NCI-H345 treated with DMSO at 0.1 percent for 48 hours (cell line): ENCODE data around the gene SOX6.
"Not testable (repeated sequence)": the region's sequence is repeated elsewhere in the genome, so short reads cannot be mapped to it uniquely, and the experiment has no call there.

Experiments used
- DNase-seq: peaks from one replicate; lab custom pipeline; 2025; ENCODE audit not compliant: unreplicated experiment; lab: John Stamatoyannopoulos, UW

Gene SOX6

DNA sequence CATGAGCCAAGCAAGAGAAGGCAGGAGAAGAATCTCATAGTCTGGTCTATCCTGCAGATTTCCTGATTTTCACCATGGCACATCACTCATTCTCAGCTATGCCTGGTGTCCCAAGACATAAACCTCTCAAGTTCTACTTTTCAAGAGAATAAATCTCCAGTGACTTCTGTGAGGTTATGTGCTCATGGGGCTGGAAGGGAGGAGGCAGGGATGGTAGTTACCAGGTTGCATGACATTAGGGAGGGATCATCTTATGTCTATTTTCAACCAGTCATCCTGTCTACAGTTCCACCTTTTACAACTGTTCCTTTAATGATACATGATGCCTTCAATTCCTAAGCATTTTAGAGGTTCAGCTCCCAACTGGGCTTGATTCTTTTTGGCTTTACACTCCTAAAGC is 297.7 kb downstream of the SOX6 start:
- DNase-seq: no peak

DNA sequence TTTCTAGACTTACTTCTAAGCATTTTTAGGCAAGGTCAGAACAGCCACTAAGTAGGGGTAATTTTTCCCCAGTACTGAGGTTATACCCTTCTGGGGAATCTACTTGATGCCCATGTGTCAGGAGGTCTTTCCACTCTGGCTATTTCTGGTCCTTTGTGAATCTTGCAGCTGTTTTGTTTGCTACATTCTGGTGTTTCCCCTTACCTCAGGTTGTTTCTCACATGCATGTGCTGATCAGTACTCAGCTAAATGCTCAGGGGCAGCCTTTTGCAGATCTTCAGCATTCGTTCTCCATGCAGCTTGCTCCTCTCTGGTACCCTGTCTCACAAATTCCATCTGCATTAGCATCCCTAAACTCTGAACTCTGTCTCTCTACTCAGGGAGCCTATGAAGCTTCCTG is 303.6 kb downstream of the SOX6 start:
- DNase-seq: no peak

DNA sequence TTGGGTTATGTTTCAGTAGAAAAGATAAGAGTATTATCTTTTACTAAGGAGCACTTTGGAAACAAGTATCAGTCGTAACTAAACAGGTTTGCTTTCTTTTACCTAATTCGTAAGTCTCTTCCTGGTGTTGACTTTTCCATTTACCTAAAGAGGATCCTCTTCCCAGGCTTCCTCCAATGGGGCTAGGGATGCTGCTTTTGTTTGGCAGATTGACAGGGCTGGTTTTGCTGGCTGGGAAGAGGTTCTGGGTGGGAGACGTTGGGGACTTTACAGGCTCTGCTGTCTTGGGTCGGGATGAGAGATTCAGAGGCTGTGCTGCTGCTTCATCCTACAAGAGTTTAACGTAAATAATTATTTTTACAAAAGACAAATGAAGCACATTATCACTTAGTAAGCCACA is 306.7 kb downstream of the SOX6 start:
- no peak for DNase-seq

DNA sequence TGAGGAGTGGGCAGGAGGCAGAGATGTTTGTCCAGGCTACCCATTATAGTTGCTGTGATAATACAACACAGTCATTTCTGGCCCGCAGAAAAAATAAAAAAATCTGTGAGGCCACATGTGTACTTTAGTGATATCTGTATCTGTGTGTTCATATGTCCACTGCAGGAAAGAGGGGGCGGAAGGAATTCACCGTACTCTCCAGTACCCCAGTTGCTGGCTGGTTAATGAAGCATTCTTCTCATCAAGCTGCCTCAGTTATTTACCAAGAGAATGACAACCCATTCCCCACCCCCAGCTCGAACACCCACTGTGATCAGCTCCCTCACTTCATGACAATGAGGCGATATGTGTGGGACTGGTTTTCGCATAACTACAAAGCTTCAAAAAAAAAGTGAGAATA is 309.3 kb downstream of the SOX6 start:
- no peak for DNase-seq

DNA sequence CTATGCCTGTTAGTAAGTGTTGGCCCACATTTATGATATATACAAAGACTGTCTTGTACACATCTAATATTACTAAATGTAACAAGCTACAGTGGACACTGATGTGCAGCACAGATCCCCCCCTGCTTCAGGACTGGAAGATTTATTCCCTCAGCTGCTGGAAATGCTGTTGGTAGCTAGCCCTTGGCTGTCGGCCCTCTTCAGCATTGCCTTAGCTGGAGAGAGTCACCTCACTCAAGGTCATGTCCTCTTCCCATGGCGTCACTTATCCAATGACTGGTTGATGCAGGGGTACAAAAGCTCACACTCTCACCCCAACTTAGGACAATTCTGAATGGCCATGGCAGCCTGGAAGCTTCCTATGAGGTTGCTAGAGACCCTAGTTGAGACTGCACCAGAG is 312.7 kb downstream of the SOX6 start:
- no peak for DNase-seq

DNA sequence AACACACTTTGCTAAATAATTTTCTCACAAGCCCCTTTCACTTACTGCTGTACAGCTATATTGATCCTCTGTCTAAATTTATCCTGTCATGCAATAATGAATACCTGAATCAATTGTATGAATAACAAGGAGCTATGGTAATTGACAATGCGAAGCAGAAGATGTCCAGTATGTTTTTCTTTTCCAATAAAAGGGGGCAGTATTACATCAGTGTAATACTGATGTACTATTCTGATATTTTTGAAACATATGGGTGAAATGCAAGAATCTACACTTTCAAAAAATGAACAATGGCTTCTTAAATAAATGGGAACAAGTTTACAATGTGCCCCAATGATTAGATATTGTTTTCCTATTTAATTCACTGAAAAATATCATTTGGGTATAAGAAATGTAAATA is 315.1 kb downstream of the SOX6 start:
- no peak for DNase-seq

DNA sequence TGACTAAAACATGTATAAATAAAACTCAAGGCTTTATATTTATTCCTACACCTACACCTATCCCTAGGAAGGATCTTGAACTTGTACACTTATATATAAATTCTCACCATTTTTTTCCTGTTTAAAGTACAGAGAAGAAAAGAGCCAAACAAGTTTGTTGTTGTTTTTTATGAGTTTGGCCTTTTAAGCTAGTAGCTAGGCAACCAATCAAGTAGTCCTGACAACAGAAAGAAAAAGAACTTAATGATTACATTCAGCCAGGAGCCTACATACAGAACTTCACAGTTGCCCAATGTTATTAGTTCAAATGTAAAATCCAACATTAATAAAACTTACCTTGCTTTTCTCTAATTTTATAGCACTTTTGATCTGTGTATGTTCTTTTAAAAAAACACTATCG is 316.2 kb downstream of the SOX6 start:
- DNase-seq: no peak

DNA sequence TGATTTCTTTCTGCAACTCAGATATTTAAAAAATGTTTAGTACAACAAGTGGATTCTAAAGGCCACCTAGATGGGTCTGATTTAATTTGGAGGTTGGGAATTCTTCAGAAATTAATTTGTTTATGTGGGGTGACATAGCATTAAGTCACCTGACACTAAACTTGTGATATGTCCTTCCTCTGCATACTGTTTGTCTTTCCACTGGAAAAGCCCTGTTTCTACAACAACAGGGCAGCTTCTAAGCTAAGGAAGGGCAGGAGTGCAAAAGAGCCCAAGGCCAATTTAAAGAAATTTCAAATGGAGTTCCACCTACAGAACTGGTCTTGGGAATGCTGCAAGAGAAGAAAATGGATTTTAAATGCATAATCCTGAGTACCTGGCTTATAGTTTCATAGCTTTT is 319.2 kb downstream of the SOX6 start:
- DNase-seq: no peak

DNA sequence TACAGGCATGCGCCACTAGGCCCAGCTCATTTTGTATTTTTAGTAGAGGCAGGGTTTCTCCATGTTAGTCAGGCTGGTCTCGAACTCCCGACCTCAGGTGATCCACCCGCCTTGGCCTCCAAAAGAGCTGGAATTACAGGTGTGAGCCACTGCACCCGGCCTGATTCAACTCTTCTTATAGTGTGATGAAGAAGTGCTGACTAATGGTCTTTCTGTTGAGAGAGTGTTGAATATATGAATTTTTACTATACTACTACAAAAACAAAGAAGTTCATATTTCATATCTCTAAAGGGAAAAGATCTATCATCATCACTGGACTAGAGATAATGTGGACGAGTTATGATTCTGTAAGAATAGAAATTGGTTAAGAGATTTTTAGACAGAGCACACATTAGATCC is 320.1 kb downstream of the SOX6 start:
- DNase-seq: no peak

DNA sequence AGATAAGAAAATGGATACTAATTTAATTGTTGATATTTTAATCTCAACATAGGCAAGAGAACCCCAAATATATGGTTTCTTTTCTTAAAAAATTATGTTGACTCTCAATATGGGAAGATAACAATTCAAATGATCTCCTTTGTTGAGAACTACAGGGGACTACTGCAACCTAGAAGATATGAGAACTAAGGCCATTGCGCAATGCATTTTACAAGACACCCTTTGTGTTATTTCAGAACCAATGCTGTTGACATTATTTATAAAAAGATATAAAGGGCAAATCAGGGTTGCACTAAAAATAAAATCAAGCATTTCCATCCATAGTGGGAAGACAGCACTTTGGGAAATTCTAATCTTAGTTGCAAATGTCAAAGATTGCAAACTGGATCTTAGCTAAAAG is 322.3 kb downstream of the SOX6 start:
- no peak for DNase-seq

DNA sequence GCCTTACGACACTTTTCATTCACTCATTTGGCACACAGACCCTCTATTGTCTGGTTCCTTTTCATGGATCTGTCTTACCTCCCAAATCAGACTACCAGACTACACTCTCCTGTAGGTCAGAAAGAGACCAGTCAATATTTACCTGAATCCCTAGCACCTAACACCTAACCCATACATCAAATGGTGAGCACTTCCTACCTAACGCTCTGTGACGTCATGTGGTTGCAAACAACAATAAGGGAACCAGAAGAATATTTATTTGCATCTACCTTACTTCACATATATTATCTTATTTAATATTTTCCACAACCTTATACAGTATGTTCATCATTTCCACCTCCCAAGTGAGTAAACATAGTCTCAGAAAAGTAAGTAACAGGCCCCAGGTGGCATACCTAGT is 323.4 kb downstream of the SOX6 start:
- DNase-seq: no peak

DNA sequence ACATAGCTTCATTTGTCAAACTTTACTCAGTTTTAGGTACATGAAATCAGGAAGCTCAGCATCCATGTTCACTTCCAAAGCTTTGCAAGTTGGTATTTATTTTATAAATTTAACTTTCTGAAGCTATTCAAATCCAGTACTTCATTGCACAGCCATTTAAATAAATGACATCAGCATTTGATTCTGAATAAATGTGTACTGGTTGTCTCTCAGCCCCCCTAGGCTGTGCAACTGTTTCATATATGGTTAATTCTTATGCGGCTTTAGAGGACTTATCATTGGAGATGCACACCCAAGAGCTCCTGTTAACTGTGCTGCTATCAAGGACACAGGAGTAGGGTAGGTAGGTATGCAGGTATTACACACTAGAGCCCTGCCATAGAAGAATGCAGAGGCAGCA is 325.1 kb downstream of the SOX6 start:
- DNase-seq: no peak

DNA sequence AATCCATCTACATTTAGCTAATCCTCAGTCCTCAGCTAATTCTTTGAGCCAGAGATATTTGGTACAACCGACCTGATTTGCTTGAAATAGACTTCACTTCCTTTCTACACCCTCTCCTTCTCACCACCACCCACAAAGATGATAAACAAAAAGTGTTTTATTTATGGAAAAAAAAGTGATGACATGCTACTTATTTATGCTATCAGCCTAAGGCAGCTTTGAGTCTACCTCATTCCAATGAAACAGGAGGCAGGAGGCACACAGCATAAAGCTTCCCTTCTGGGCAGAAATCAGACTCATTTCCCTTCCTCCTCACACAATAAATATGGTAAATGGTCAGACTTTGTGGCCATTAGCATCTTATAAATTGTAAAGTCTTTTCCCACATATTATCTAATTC is 325.7 kb downstream of the SOX6 start:
- DNase-seq: no peak

DNA sequence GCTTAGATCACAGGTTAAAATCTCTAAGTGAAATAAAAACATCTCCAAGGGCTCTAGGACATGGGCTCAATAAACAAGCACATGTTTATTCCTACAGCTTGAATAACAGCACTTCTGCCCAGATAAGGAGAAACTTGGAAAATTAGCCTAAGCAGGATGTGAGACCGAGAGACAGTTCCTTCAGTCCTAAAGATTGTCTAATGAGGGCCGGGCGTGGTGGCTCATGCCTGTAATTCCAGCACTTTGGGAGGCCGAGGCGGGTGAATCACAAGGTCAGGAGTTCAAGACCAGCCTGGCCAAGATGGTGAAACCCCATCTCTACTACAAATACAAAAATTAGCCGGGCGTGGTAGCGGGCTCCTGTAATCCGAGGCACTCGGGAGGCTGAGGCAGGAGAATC is 327.2 kb downstream of the SOX6 start:
- not testable (repeated sequence) for DNase-seq

DNA sequence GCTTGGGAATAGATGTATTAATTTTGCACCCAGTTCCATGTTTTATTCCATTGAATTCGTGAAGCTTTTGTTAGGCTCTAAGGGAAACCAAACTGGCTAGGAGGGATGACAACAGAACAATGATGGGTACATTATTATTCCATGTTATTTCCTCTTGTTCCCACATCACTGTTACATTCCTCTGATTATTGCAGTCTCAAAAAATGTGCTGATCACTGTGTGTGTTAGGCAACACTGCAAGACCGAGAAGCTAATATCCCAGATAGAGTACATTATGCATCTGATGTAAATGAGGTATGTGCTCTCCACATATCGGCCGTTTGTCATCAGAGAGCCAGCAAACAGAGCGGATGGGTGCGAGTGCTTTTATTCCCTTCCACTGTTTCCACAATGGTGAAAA is 327.9 kb downstream of the SOX6 start:
- no peak for DNase-seq

DNA sequence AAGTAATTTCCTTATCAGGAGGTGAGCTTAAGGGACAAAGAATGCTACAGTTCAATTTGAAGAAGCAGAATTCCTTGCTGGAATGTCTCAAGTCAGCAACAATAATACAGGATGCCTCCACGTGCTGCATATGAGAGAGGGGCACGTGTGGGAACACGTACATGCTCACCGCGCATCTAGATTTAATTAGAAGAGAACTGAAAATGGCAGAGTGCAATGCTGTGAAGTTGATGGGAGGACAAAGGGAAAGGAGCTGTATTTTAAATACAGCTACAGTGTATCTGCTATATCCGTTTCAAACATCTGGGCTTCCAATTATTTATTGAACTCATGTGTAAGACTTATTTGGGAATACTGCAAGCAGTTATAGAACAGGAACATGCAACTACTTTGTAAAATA is 328.7 kb downstream of the SOX6 start:
- no peak for DNase-seq

DNA sequence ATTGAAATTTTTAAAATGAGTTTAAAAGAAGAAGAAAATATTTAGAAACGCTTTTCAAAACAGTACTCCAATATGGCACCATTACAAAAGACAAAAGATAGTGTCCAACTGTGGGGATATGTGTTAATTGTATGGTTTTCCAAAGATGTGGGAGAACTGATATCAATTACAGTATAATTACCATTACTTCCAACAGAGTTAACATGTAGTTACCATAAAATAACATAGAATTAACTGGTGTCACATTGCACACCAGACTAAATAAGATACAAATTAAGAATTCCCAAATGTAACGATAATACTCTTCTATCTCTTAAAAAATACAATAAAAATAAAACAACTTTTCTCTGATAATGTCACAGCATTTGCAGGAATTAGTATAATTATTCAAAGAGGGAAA is 329.5 kb downstream of the SOX6 start:
- DNase-seq: no peak

DNA sequence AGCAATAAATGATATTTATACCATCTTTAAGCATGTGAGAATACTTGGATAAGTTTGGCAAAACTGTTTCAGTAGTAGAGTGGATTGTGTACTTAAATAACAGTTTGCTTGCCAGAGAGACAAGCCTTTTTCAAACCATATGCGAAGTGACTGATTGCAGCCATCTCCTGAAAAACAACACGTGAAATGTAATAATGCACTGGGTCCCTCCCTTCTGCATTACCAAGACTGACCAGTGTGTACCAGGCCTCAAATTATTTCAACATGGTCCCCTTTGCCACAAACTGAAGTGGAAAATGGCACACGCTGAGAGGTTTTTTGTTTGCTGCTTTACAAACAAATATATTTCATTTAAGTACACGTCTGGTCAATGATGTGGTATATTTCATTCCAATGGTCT is 337.4 kb downstream of the SOX6 start:
- DNase-seq: no peak

DNA sequence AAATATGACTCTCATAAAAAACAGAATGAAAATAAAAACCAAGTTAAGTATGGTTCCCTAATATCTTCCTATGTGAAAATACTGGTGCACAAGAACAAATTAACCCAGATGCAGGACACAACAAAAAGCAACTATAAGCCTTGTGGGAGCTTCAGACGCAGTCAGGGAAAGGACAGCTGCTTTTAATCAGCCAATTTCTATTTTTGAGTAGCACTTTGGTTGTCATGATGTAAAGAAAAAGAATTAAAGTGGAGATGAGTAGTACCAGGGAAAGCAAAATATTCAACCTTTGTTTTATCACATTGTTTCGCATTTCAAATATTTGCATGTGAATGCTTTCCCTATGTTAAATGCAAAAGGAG is 339.9 kb downstream of the SOX6 start:
- no peak for DNase-seq

DNA sequence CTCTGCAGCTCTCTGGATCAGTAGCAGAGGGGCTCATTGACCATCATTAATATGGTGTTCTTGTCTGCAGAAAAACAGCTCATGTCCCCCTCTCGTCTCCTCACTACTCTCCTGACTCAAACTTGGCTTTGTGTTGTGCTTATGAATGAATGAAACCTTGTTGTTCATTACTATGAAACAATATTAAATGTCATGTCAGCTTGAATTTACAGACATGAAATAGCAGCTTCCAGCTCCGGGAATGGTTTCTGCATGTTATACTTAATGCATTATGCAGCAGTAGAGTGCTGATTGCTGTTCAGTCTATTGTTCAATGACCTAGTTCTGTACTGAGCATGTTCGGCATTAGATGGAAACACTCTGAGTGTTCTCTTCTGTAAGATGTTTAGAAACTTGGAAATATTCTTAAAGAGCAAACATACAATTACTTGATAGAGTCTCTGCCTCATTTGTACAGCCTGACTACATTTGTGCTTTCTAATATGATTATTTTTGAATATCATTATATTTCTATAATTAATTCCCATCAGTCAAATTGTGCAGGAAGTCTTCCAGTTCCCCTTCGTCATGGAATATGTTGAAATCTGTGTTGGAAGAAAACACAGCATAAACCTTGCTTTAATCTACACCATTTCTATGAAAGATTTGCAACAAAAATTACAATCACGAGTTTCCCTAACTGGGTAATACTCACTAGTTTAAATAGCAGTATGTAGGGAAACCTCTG is 340.4 kb downstream of the SOX6 start:
- no peak for DNase-seq

DNA sequence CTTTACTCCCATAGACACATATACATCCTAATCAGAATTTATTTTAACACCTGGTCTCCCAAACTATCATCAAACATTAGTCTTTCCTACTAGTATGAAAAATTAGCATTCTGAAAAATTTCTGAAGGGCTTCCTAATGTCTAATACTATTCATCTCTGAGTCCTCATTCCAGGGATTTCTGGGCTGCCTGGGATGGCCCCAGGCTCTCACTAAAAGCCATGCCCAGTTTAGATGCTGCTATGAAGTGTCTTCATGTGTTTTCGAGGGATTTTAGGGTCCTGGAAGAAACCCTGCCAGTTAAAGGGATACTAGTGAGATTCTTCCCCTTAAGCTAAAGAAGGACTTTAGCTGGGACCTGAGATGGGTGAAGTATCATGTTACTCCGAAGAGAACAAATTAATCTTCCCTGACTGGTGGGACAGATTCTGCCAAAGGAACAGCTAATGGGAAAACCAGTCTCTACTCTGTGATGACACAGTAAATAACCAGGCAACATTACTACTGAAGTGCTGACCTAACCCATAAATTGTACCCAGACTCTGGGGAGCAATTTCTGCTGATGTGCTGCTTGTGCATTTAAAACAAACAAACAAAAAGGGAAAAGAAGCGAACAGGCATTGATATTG is 342.6 kb downstream of the SOX6 start:
- DNase-seq: no peak

DNA sequence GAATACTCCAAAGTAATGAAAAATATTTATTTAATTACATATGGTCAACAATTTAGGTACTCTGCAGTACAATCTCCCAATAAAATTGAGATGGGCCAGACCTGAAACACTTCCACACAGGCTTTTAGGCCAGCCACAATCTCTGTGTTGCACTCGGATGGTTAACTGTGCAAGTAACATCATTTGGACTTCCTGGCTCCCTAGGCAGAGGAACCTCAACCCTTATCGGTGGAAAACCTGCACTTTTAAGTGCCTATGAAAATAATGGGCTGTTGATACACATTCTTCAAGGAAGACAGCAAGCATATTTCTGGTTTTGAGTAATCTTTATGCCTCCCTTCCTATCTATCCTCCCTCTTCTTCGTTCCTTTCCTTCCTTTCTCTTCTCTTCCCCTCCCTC is 343.1 kb downstream of the SOX6 start:
- no peak for DNase-seq

DNA sequence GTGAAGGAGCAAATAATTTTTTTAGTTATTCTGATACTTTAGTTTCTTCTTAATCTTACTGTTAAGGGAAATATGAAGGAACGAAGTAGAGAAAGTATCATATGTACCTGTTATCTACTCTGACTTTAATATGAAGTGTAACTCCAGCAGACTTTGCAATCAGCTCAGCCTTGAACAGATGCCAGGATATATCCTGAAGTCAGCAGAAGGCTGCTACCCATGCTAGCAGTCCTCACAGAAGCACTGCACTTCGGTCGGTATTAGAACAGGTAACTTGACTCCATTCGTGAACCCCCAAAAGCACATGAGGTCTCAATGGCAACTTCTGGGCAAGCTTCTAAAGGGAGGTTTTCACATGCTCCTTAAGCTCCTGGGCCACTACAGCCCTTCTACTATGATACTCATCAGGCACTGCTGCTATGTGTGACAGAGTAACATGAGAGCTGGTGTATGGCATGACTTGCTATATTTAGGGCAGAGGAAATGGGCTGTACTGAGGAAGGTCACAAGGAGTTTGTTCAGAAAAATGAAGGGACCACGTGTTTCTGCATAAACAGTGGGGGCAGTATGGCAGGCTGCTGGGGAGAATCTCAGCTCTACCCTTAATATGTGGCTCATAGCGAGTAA is 344.1 kb downstream of the SOX6 start:
- no peak for DNase-seq
